MCF 10A (cell line): ENCODE measurements around the gene CRKL. TPM values are rescaled to one million over a fixed set of nuclear protein-coding genes. Genes with fewer than 3 reads are reported as not detected.
A peak's percentile ranks its signal among the peaks of the same experiment; 100 is the strongest.

Source experiments
- BruUV-seq: library from RNA; stranded (reverse); fragments of 400-500 nt; replicated peaks from 2 replicates; lab custom pipeline; 2021; lab: Mats Ljungman, UMichigan
- CTCF ChIA-PET: fragments of 300-600 bp; sonication (Branson Sonifier 250); formaldehyde crosslinking; extraction: SDS; loops from one replicate; lab custom pipeline; 2021; ENCODE audit warnings: antibody characterized with exemption, inconsistent platforms; lab: Yijun Ruan, JAX
- POLR2A ChIA-PET: fragments of 300-600, 350-650 bp; sonication (Branson Sonifier 250); formaldehyde crosslinking; extraction: SDS; loops from one replicate; lab custom pipeline; 2020; ENCODE audit warnings: antibody characterized with exemption, inconsistent platforms; lab: Yijun Ruan, JAX
- DNase-seq: peaks from one replicate; pipeline ENCODE4 v3.0.0-alpha.2; 2018; ENCODE audit not compliant: unreplicated experiment
- H3K27ac Mint-ChIP-seq: one replicate; pipeline ENCODE4 v1.8.0; 2022; ENCODE audit warnings: mild to moderate bottlenecking, low read depth, mixed read lengths; ENCODE audit not compliant: unreplicated experiment
- H3K27me3 Mint-ChIP-seq: one replicate; pipeline ENCODE4 v1.8.0; 2022; ENCODE audit warnings: mixed read lengths; ENCODE audit not compliant: insufficient read depth, unreplicated experiment
- H3K36me3 Mint-ChIP-seq: one replicate; pipeline ENCODE4 v1.8.0; 2022; ENCODE audit warnings: mild to moderate bottlenecking, moderate library complexity, mixed read lengths; ENCODE audit not compliant: insufficient read depth, unreplicated experiment
- H3K4me1 Mint-ChIP-seq: one replicate; pipeline ENCODE4 v1.8.0; 2022; ENCODE audit warnings: mixed read lengths; ENCODE audit not compliant: insufficient read depth, unreplicated experiment
- H3K4me3 Mint-ChIP-seq: one replicate; pipeline ENCODE4 v1.8.0; 2022; ENCODE audit warnings: mild to moderate bottlenecking, moderate library complexity, mixed read lengths; ENCODE audit not compliant: unreplicated experiment
- H3K9me3 Mint-ChIP-seq: one replicate; pipeline ENCODE4 v1.8.0; 2022; ENCODE audit warnings: mixed read lengths; ENCODE audit not compliant: unreplicated experiment
- CTCF ChIP-seq: fragments of 200-600 bp; IDR thresholded peaks from one replicate; pipeline ENCODE4 v1.8.0; 2022; ENCODE audit warnings: antibody characterized with exemption, mild to moderate bottlenecking; ENCODE audit not compliant: unreplicated experiment
- intact Hi-C: fragments of 100-400 bp; cut with micrococcal nuclease; formaldehyde crosslinking; loops from 2 replicates; pipeline ENCODE4 v1.14.1; 2022
- total RNA-seq: library from RNA; stranded (reverse); gene quantifications from 2 replicates; pipeline ENCODE4 v1.2.3, GENCODE V29; 2022

Gene CRKL
- total RNA-seq, 1 experiment from 2014 or later = 74.0 TPM

- Mint-ChIP-seq H3K27me3 (no peaks in the 10 kb centered on the region), H3K4me1 (peaks cover 2% of the 10 kb centered on the region), H3K4me3 (no peak overlapping the region), H3K36me3 (peaks cover 17% of the 10 kb centered on the region), H3K27ac (no peak overlapping the region), H3K9me3 (no peaks in the 10 kb centered on the region)
- intact Hi-C loops = no loop called here
- BruUV-seq = no TSS peak
- POLR2A ChIA-PET = interaction anchor here (0.9 to 1.6 kb wide), 3 partner anchors 8 to 47 kb away, joined by 3 to 4 read pairs (median 3); no protein-coding TSS in a partner anchor
- CTCF ChIA-PET = no interaction called here
- TF ChIP-seq CTCF = no peak
- no peak for DNase-seq
Measured at GRCh38 chr22:20997536-20998257, 80.5 kb downstream of the CRKL start.

- no TSS peak for BruUV-seq
Measured at GRCh38 chr22:20998411-20999336, 81.5 kb downstream of the CRKL start.

GRCh38 chr22:20999350-21000206 lies 82.4 kb downstream of the CRKL start:
- peaks cover 15% of the 10 kb centered on the region for H3K36me3 Mint-ChIP-seq
- no peak for TF ChIP-seq CTCF
- ChIA-PET POLR2A (interaction anchor here (0.5 to 2.0 kb wide), 7 partner anchors 14 to 750 kb away, joined by 3 to 7 read pairs (median 3); partner anchors contain the start of genes LZTR1 and P2RX6), CTCF (interaction anchor here (0.5 to 1.4 kb wide), 2 partner anchors 18 to 110 kb away, joined by 5 read pairs; partner anchors contain the start of gene LZTR1)
- no TSS peak for BruUV-seq
- peaks cover 10% of the 10 kb centered on the region for H3K4me1 Mint-ChIP-seq
- intact Hi-C loops = loop anchor here (5.0 kb wide), 1 partner anchor 112 kb away; no protein-coding TSS in a partner anchor
- no peaks in the 10 kb centered on the region for H3K9me3 Mint-ChIP-seq
- no peak for DNase-seq
- no peak overlapping the region for H3K27ac Mint-ChIP-seq
- H3K4me3 Mint-ChIP-seq = peak overlapping the region; percentile 87
- no peaks in the 10 kb centered on the region for H3K27me3 Mint-ChIP-seq

More at GRCh38 chr22:20998411-20999336, 81.5 kb downstream of the CRKL start:
- Mint-ChIP-seq H3K4me3 (no peak overlapping the region), H3K27me3 (no peaks in the 10 kb centered on the region), H3K27ac (no peak overlapping the region), H3K9me3 (no peaks in the 10 kb centered on the region), H3K4me1 (peaks cover 10% of the 10 kb centered on the region), H3K36me3 (peaks cover 17% of the 10 kb centered on the region)
- intact Hi-C loops = no loop called here
- no peak for TF ChIP-seq CTCF
- no peak for DNase-seq
- ChIA-PET POLR2A (interaction anchor here (0.8 to 2.0 kb wide), 5 partner anchors 9 to 48 kb away, joined by 3 to 7 read pairs (median 4); partner anchors contain the start of genes LZTR1 and P2RX6), CTCF (interaction anchor here (0.5 kb wide), 1 partner anchor 218 kb away, joined by 3 read pairs; no protein-coding TSS in a partner anchor)
